Psoas muscle (tissue), 8 donors: Measurements from ENCODE around the gene HPDL. TPM values are rescaled to one million over a fixed set of nuclear protein-coding genes. Genes with fewer than 3 reads are reported as not detected.
A peak's percentile ranks its signal among the peaks of the same experiment; 100 is the strongest.

ENCODE experiments used
- ATAC-seq, 4 donors: fragments of 200-7000 bp; cut with Tn5 transposase; one replicate each; pipeline ENCODE4 v1.9.1; 2020; ENCODE audit warnings: moderate library complexity in 3 of 4, mild to moderate bottlenecking in 2 of 4
- DNase-seq, 2 donors: peaks; one replicate each; pipeline ENCODE4 v3.0.0-alpha.2; 2020
- H3K27ac ChIP-seq: fragments of 200-600 bp; one replicate; pipeline ENCODE4 v1.8.0; 2022
- H3K27me3 ChIP-seq, 3 donors: fragments of 200-600 bp in 1 of 3; one replicate each; pipeline versions ENCODE4 v1.6.1 to v1.8.0; 2013 to 2022; ENCODE audit warnings: low read length in 2 of 3, mild to moderate bottlenecking in 2 of 3, moderate library complexity in 1 of 3; ENCODE audit not compliant: insufficient read depth in 3 of 3
- H3K36me3 ChIP-seq, 2 donors: fragments of 200-600 bp in 1 of 2; one replicate each; pipeline versions ENCODE4 v1.6.1 to v1.8.0; 2013 to 2022; ENCODE audit warnings: low read depth in 1 of 2, mild to moderate bottlenecking in 1 of 2, moderate library complexity in 1 of 2; ENCODE audit not compliant: insufficient read depth in 1 of 2
- H3K4me1 ChIP-seq: fragments of 200-600 bp; one replicate; pipeline ENCODE4 v1.8.0; 2022
- H3K4me3 ChIP-seq: fragments of 200-600 bp; one replicate; pipeline ENCODE4 v1.8.0; 2022; ENCODE audit warnings: mild to moderate bottlenecking
- H3K9me3 ChIP-seq: fragments of 200-600 bp; one replicate; pipeline ENCODE4 v1.8.0; 2022
- CTCF ChIP-seq: fragments of 200-600 bp; IDR thresholded peaks from one replicate; pipeline ENCODE4 v1.8.0; 2022; ENCODE audit warnings: antibody characterized with exemption
- whole genome bisulfite sequencing, 3 donors: extraction: QIAGEN DNeasy Blood & Tissue Kit; methylation state at CpG; one replicate each; pipeline versions ENCODE4 v1.1.6 to v1.1.7; 2013; 5-methylcytosine and 5-hydroxymethylcytosine counted together
- intact Hi-C, 2 donors: fragments of 100-400 bp; cut with DNase I; formaldehyde crosslinking; loops; one replicate each; pipeline versions ENCODE4 v1.11.0 to v1.14.2; 2022
- polyA plus RNA-seq, 3 donors: library from polyadenylated mRNA; stranded (reverse); fragments of 200-250 nt; gene quantifications; one replicate each; pipeline ENCODE4 v1.2.3, GENCODE V29; 2013
- total RNA-seq, 4 donors: library from RNA; stranded (reverse); fragmentation: NEBNext Ultra II Directional in 2 of 4; extraction: Animal tissue kit (Norgen Biotek cat#: 25700) in 2 of 4; gene quantifications; one replicate each; pipeline versions ENCODE4 v1.2.1 to v1.2.4, GENCODE V29; 2021 to 2023
- donor health status: healthy with polysubstance abuse.
- donor health status: DM: no; HTN: no; CAD: no; lungs with moderate emphysema.
- donor health status: Bipolar disorder and iron deficiency.
- donor health status: healthy.
- donor health status: DM: yes; HTN: yes; CAD: no.
- donor health status: DM: no; HTN: no; CAD: no.
- donor health status: DM: no; HTN: no; CAD: no.
- donor health status: DM: yes; HTN: yes; CAD: no.

HPDL gene
- total and polyA plus RNA-seq, 7 donors: 0.73 to 4.9 (median 1.4) TPM

GRCh38 chr1:45340816-45341466 is 14.2 kb downstream of the HPDL start:
- H3K27ac ChIP-seq: peak overlapping the region; percentile 99
- H3K9me3 ChIP-seq: no peaks in the 10 kb centered on the region
- no peaks in the 10 kb centered on the region for H3K27me3 ChIP-seq
- WGBS, 3 donors: 19 to 28% (median 23%) methylated on average over 6 of the region's 6 CpGs
- ATAC-seq: peak in 1 of 4 donors; percentile 3
- intact Hi-C loops: no loop called here
- TF ChIP-seq CTCF: no peak
- DNase-seq: no peak
- H3K4me1 ChIP-seq: peaks cover 17% of the 10 kb centered on the region
- H3K36me3 ChIP-seq: peaks cover 8 to 47% of the 10 kb centered on the region in 2 donors
- H3K4me3 ChIP-seq: peak overlapping the region; percentile 91

GRCh38 chr1:45344499-45344898 is 17.8 kb downstream of the HPDL start:
- H3K4me1 ChIP-seq: peaks cover 43% of the 10 kb centered on the region
- WGBS, 3 donors: 86 to 96% (median 89%) methylated on average over 2 of the region's 2 CpGs
- DNase-seq: no peak
- no peak for ATAC-seq
- peaks cover 8 to 49% of the 10 kb centered on the region in 2 donors for H3K36me3 ChIP-seq
- no peaks in the 10 kb centered on the region for H3K27me3 ChIP-seq
- no peak for TF ChIP-seq CTCF
- no peaks in the 10 kb centered on the region for H3K9me3 ChIP-seq
- intact Hi-C loops: no loop called here
- H3K27ac ChIP-seq: no peak overlapping the region
- H3K4me3 ChIP-seq: no peak overlapping the region

GRCh38 chr1:45345014-45345413 is 18.3 kb downstream of the HPDL start:
- no peak overlapping the region for H3K4me3 ChIP-seq
- TF ChIP-seq CTCF: no peak
- peaks cover 8 to 49% of the 10 kb centered on the region in 2 donors for H3K36me3 ChIP-seq
- WGBS, 3 donors: 95% methylated on average over 13 of the region's 13 CpGs
- ATAC-seq: no peak
- H3K27me3 ChIP-seq: no peaks in the 10 kb centered on the region
- H3K9me3 ChIP-seq: no peaks in the 10 kb centered on the region
- no peak overlapping the region for H3K27ac ChIP-seq
- peaks cover 48% of the 10 kb centered on the region for H3K4me1 ChIP-seq
- no peak for DNase-seq
- intact Hi-C loops: no loop called here

- ATAC-seq: no peak
- no peak for DNase-seq
- Histone ChIP-seq H3K27ac (no peak overlapping the region), H3K9me3 (no peaks in the 10 kb centered on the region), H3K4me1 (peaks cover 43% of the 10 kb centered on the region), H3K27me3 (no peaks in the 10 kb centered on the region), H3K36me3 (peaks cover 8 to 47% of the 10 kb centered on the region in 2 donors), H3K4me3 (no peak overlapping the region)
- intact Hi-C loops: no loop called here
- TF ChIP-seq CTCF: no peak
- WGBS, 3 donors: 78 to 100% (median 83%) methylated on average over 2 of the region's 2 CpGs
Observed at GRCh38 chr1:45346473-45346872, 19.8 kb downstream of the HPDL start.

- Histone ChIP-seq H3K27ac (peak overlapping the region; percentile 80), H3K9me3 (no peaks in the 10 kb centered on the region), H3K4me3 (peak overlapping the region; percentile 41), H3K36me3 (peaks cover 0 to 31% of the 10 kb centered on the region in 2 donors), H3K4me1 (peaks cover 39% of the 10 kb centered on the region), H3K27me3 (no peaks in the 10 kb centered on the region)
- WGBS, 3 donors: 67 to 72% (median 71%) methylated on average over 2 of the region's 2 CpGs
- ATAC-seq (peak in 3 of 4 donors; percentile 28 to 37 (median 30)), DNase-seq (no peak)
- no peak for TF ChIP-seq CTCF
- intact Hi-C loops: no loop called here
Observed at GRCh38 chr1:45348020-45348419, 21.3 kb downstream of the HPDL start.
